GM12801 (cell line): ENCODE data around the gene COL25A1.

Experiments used
- CTCF ChIP-seq: IDR thresholded peaks from one replicate; pipeline ENCODE4 v1.5.1; 2011; ENCODE audit warnings: control low read depth; ENCODE audit not compliant: insufficient read length; ENCODE audit errors: extremely low read depth

Gene COL25A1

GRCh38 chr4:109301651-109302360 is 652 bp downstream of the COL25A1 start:
- TF ChIP-seq CTCF: no peak

DNA sequence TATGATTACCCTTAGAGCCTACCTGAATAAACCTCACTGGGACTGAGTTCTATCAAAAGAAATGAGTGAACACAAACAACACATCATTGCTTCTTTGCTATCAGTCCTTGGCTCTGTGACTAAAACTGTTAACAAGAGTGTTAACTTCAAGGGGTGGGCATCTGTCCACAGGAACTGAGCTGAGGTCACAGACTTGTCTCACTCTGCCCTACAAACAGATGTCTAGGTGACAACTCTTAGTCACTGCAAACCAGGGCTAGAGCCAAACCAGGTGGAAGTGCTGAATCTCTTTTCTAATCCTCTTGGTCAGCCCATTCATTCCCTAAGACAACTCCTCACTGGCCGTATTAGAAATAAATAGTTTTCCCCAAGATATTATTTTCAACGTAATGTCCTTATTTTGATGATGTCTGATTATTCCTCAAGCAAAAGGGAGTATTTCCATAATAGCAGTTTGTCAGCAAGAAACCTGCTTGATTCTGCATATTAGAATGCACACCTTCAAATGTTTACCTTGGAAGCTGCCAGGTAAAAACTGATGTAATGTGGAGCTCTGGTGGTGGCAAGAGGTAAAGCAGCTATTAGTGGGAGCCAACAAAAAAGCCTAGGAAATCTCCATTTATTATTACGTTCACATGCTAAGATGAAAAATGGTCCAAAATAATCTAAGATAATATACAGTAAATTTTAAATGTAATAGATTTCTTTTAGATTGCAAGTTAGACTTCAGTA is 4.0 kb downstream of the COL25A1 start:
- no peak for TF ChIP-seq CTCF

DNA sequence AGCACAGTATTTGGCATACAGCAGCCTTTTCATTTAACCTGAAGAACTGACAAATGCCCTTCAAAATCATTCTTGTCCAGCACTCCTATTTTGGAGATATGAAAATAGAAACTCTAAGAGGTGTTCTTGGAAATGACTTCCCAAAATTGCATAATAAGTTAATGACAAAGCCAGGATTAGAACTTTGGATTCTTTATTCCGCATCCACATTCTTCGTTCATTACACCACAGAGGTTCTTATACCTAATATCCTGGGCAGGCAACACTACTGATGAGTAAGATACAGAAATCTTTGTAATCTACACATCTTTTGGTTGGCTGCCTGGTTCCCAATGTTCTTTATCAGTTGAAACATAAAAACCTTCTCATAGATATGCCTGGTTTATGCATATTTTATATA is 5.9 kb downstream of the COL25A1 start:
- TF ChIP-seq CTCF: no peak

- no peak for TF ChIP-seq CTCF
Observed at GRCh38 chr4:109295081-109295480, 7.4 kb downstream of the COL25A1 start.

DNA sequence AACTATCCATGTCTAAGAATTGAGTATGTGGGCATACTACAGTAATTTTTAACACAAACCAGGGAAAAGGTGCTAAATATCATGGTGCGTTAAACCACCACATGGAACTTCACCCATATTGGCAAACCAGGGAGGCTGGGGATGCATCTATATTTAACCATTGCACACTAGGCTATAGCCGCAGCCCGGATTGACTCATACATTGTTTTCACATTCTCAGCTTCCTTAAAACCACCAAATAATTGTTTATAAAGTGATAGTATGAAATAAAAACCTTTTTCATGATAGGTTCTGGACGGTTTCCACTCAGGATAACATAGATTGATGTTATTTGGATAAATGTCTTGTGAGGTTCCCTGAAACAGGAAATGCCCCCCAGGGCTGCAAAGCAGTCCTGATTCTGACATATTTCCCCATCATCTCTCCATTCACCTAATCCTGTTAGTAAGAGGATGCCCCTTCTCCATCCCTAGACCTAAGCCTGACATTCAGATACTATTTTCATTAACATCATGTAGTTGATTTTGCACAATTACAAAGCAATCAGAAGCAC is 7.9 kb downstream of the COL25A1 start:
- no peak for TF ChIP-seq CTCF

- no peak for TF ChIP-seq CTCF
Observed at GRCh38 chr4:109294006-109294405, 8.5 kb downstream of the COL25A1 start.

GRCh38 chr4:109291707-109292238 is 10.7 kb downstream of the COL25A1 start:
- TF ChIP-seq CTCF: no peak
